Testis (tissue), 2 donors: ENCODE data around the gene TMC3.

ENCODE experiments used
- CTCF ChIP-seq, 3 experiments: fragments of 450-650 bp in 2 of 3; fragments of 200-600 bp in 1 of 3; sonication (generic) in 1 of 3; IDR thresholded peaks; one replicate each; pipeline ENCODE4 v1.5.1; 2016 to 2019; ENCODE audit warnings: antibody characterized with exemption in 3 of 3, mild to moderate bottlenecking in 2 of 3, moderate library complexity in 1 of 3
- POLR2A ChIP-seq: fragments of 450-650 bp; IDR thresholded peaks from one replicate; pipeline ENCODE4 v1.6.1; 2017; ENCODE audit warnings: antibody characterized with exemption, mild to moderate bottlenecking, moderate library complexity

DNA sequence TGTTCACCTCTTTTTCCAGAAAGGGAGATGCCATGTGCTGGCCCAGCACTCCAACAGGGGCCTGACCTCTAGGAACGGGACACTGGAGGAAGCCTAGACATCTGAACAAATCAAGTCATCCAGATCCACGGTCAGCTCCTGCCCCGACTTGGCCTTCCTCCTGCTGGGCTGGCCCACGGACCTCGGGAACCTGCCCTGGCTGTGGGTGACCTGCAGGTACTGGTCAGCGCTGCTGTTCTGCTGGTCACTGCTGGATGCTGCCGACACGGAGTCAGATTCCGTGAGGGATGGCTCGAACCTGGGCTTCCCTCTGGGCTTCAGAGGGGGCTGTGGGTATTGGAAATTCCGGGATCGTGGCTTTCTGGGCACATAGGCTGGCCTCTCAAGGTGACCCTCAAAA, 41.7 kb downstream of the TMC3 start:
- TF ChIP-seq CTCF (IDR thresholded peaks at IDR 0.05) = no peak
- TF ChIP-seq POLR2A = no peak
